Measurements from ENCODE around the gene KRT5.

- no peak for TF ChIP-seq CTCF (IDR thresholded peaks at IDR 0.05)
- TF ChIP-seq POLR2A (IDR thresholded peaks at IDR 0.05), result no peak
Observed at GRCh38 chr12:52464897-52465296, 55.3 kb downstream of the KRT5 start.
